ENCODE measurements around the gene SLC7A1. TPM values are rescaled to one million over a fixed set of nuclear protein-coding genes. Genes with fewer than 3 reads are reported as not detected.

The SLC7A1 gene
- total RNA-seq, 2 donors from 2014 or later, result 19.1 to 35.3 TPM

- no peak overlapping the region for H3K4me3 ChIP-seq
- 95% methylated on average over 6 of the region's 7 CpGs for WGBS
- no peak overlapping the region for H3K27ac ChIP-seq
- H3K4me1 ChIP-seq (replicated peaks), result peaks cover 4% of the 10 kb centered on the region
- H3K36me3 ChIP-seq, result no peaks in the 10 kb centered on the region
- DNase-seq (ENCODE audit: low spot score), result no peak
- H3K27me3 ChIP-seq (replicated peaks; ENCODE audit: insufficient read depth), result no peaks in the 10 kb centered on the region
- H3K9me3 ChIP-seq, result no peaks in the 10 kb centered on the region
- no peak for TF ChIP-seq POLR2AphosphoS5 (IDR thresholded peaks at IDR 0.05)
- TF ChIP-seq POLR2A (IDR thresholded peaks at IDR 0.05), result no peak
- TF ChIP-seq CTCF (IDR thresholded peaks at IDR 0.05), result no peak
- intact Hi-C loops (cut with DNase I), result no loop called here
These were observed 58.6 kb downstream of the SLC7A1 start for GRCh38 chr13:29536853-29537252.

- 96% methylated on average over 24 of the region's 24 CpGs for WGBS
- H3K4me1 ChIP-seq (replicated peaks), result peaks cover 4% of the 10 kb centered on the region
These were observed 59.5 kb downstream of the SLC7A1 start for GRCh38 chr13:29535663-29536655.

GRCh38 chr13:29534083-29534482 lies 61.4 kb downstream of the SLC7A1 start:
- Histone ChIP-seq H3K4me3 (no peak overlapping the region), H3K4me1 (replicated peaks) (no peaks in the 10 kb centered on the region), H3K27ac (no peak overlapping the region), H3K9me3 (no peaks in the 10 kb centered on the region), H3K27me3 (replicated peaks; ENCODE audit: insufficient read depth) (no peaks in the 10 kb centered on the region), H3K36me3 (peaks cover 0 to 2% of the 10 kb centered on the region in 2 donors)
- no peak for DNase-seq (ENCODE audit: low spot score)
- 88% methylated on average over 4 of the region's 4 CpGs for WGBS
- intact Hi-C loops (cut with DNase I), result no loop called here
- TF ChIP-seq POLR2AphosphoS5 (IDR thresholded peaks at IDR 0.05) (no peak), POLR2A (IDR thresholded peaks at IDR 0.05) (no peak), CTCF (IDR thresholded peaks at IDR 0.05) (no peak)

More at GRCh38 chr13:29535663-29536655, 59.5 kb downstream of the SLC7A1 start:
- intact Hi-C loops (cut with DNase I), result no loop called here
- H3K9me3 ChIP-seq, result no peaks in the 10 kb centered on the region
- TF ChIP-seq POLR2A (IDR thresholded peaks at IDR 0.05), result no peak
- no peak for TF ChIP-seq CTCF (IDR thresholded peaks at IDR 0.05)
- TF ChIP-seq POLR2AphosphoS5 (IDR thresholded peaks at IDR 0.05), result no peak
- H3K36me3 ChIP-seq, result no peaks in the 10 kb centered on the region
- H3K27me3 ChIP-seq (replicated peaks; ENCODE audit: insufficient read depth), result no peaks in the 10 kb centered on the region
- H3K27ac ChIP-seq, result no peak overlapping the region
- H3K4me3 ChIP-seq, result no peak overlapping the region
- DNase-seq (ENCODE audit: low spot score), result no peak

GRCh38 chr13:29532821-29533220 lies 62.7 kb downstream of the SLC7A1 start:
- DNase-seq (ENCODE audit: low spot score), result no peak
- Histone ChIP-seq H3K27me3 (replicated peaks; ENCODE audit: insufficient read depth) (no peaks in the 10 kb centered on the region), H3K36me3 (peaks cover 0 to 2% of the 10 kb centered on the region in 2 donors), H3K4me3 (no peak overlapping the region), H3K4me1 (replicated peaks) (no peaks in the 10 kb centered on the region), H3K9me3 (no peaks in the 10 kb centered on the region), H3K27ac (no peak overlapping the region)
- 89% methylated on average over 17 of the region's 17 CpGs for WGBS
- no peak for TF ChIP-seq CTCF (IDR thresholded peaks at IDR 0.05)
- no peak for TF ChIP-seq POLR2AphosphoS5 (IDR thresholded peaks at IDR 0.05)
- TF ChIP-seq POLR2A (IDR thresholded peaks at IDR 0.05), result no peak
- intact Hi-C loops (cut with DNase I), result no loop called here
